ENCODE data around the gene GNLY. TPM values are rescaled to one million over a fixed set of nuclear protein-coding genes. Genes with fewer than 3 reads are reported as not detected.

GNLY gene
- polyA plus RNA-seq, 1 of the 3 experiments (the other 2 are of a cell fraction): not detected

DNA sequence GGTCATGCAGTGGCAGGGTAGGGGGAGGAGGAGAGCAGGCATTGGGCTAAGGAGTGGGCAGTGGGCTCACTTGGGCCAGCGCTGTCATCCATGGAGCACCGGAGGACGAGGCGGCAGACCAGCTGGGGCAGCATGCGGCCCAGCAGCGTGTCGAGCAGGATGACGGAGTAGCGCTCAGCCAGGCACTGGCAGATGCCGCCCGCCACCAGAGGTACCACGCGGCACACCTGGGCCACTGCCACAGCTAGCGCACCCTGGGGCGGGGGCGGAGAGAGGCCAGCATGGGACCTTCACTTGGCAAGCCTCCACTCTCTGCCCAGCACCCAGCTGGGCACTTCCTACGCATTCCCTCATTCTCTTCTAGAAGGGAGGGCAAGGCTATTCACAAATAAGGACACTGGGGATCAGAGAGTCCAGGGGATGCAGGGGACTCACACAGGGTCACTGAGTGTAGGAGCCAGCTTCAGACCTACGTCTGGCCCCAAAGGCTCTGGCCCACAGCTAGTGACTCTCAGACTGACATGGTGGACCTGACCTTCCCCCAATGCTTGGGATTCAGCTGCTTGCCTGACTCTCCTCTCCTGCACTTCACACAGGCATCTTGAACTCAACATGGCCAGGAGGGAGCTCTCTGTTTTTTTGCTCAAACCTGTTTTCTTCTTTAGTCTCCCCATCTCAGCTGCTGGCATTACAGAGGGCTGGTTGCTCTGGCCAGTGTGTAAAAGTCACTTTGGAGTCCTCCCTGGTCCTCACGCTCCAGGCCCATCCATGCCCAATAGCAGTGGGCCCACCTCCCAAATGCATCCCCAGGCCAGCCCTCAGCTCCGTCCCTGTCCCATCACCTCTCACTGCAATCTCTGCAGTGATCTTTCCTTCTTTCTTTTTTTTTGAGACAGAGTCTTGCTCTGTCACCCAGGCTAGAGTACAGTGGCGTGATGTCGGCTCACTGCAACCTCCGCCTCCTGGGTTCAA is 30.3 kb upstream of the GNLY start:
- CTCF ChIA-PET: interaction anchor here (0.8 to 4.5 kb wide), 7 partner anchors 15 to 163 kb away, joined by 3 to 24 read pairs (median 3); no protein-coding TSS in a partner anchor
- no peak overlapping the region for H3K4me2 ChIP-seq

More for the DNA sequence above, 30.3 kb upstream of the GNLY start:
- Histone ChIP-seq H3K9ac (no peak overlapping the region), H3K36me3 (replicated peaks in 1 of 2; ENCODE audit: control insufficient read depth in 1 of 2, insufficient read depth in 2 of 2, low read length in 1 of 2) (no peaks in the 10 kb centered on the region), H3K79me2 (ENCODE audit: insufficient read depth) (no peaks in the 10 kb centered on the region), H3K9me3 (no peaks in the 10 kb centered on the region), H3F3A (replicated peaks; ENCODE audit: insufficient read depth) (no peaks in the 10 kb centered on the region), H3K4me1 (ENCODE audit: control insufficient read depth in 1 of 2, insufficient read depth in 2 of 2, low read depth in 1 of 2, low read length in 1 of 2) (peaks cover 0 to 10% of the 10 kb centered on the region in 2 experiments; a peak in 1 of 4 replicates), H3K27ac (ENCODE audit: low read depth in 2 of 2, low read length in 1 of 2) (no peak overlapping the region), H4K20me1 (ENCODE audit: insufficient read depth) (0 out of 2 replicates have a peak, but pooled peaks cover 6% of the 10 kb centered on the region), H3K9me2 (no peaks in the 10 kb centered on the region), H3K27me3 (ENCODE audit: insufficient read depth) (no peaks in the 10 kb centered on the region), H2AFZ (ENCODE audit: low read depth) (no peak overlapping the region), H3K4me3 (ENCODE audit: low read depth in 2 of 2, low read length in 1 of 2) (no peak overlapping the region)
- 95% methylated on average over 21 of the region's 23 CpGs for WGBS (ENCODE audit: low lambda C conversion rate)
- no peak for TF ChIP-seq NRF1 (IDR thresholded peaks at IDR 0.05; ENCODE audit: low read depth, low read length)
- no peak for TF ChIP-seq FOXJ3 (CRISPR knock-in tag; IDR thresholded peaks at IDR 0.05)
- no peak for TF ChIP-seq YY1 (IDR thresholded peaks at IDR 0.05; ENCODE audit: low read depth)
- TF ChIP-seq JUND (IDR thresholded peaks at IDR 0.05): no peak
- TF ChIP-seq PBX3 (IDR thresholded peaks at IDR 0.05): no peak
- TF ChIP-seq, protein P1, sequence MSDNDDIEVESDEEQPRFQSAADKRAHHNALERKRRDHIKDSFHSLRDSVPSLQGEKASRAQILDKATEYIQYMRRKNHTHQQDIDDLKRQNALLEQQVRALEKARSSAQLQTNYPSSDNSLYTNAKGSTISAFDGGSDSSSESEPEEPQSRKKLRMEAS (IDR thresholded peaks at IDR 0.05; ENCODE audit: low read depth): no peak
- no peak for TF ChIP-seq TEAD4 (IDR thresholded peaks at IDR 0.05; ENCODE audit: borderline replicate concordance, insufficient read depth)
- no peak for TF ChIP-seq RCOR1 (IDR thresholded peaks at IDR 0.05; ENCODE audit: low read length)
- TF ChIP-seq, protein P2, sequence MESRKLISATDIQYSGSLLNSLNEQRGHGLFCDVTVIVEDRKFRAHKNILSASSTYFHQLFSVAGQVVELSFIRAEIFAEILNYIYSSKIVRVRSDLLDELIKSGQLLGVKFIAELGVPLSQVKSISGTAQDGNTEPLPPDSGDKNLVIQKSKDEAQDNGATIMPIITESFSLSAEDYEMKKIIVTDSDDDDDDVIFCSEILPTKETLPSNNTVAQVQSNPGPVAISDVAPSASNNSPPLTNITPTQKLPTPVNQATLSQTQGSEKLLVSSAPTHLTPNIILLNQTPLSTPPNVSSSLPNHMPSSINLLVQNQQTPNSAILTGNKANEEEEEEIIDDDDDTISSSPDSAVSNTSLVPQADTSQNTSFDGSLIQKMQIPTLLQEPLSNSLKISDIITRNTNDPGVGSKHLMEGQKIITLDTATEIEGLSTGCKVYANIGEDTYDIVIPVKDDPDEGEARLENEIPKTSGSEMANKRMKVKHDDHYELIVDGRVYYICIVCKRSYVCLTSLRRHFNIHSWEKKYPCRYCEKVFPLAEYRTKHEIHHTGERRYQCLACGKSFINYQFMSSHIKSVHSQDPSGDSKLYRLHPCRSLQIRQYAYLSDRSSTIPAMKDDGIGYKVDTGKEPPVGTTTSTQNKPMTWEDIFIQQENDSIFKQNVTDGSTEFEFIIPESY (IDR thresholded peaks at IDR 0.05; ENCODE audit: borderline replicate concordance, low read depth): no peak
- TF ChIP-seq MXI1 (IDR thresholded peaks at IDR 0.05; ENCODE audit: low read depth, low read length): no peak
- TF ChIP-seq, protein P3, sequence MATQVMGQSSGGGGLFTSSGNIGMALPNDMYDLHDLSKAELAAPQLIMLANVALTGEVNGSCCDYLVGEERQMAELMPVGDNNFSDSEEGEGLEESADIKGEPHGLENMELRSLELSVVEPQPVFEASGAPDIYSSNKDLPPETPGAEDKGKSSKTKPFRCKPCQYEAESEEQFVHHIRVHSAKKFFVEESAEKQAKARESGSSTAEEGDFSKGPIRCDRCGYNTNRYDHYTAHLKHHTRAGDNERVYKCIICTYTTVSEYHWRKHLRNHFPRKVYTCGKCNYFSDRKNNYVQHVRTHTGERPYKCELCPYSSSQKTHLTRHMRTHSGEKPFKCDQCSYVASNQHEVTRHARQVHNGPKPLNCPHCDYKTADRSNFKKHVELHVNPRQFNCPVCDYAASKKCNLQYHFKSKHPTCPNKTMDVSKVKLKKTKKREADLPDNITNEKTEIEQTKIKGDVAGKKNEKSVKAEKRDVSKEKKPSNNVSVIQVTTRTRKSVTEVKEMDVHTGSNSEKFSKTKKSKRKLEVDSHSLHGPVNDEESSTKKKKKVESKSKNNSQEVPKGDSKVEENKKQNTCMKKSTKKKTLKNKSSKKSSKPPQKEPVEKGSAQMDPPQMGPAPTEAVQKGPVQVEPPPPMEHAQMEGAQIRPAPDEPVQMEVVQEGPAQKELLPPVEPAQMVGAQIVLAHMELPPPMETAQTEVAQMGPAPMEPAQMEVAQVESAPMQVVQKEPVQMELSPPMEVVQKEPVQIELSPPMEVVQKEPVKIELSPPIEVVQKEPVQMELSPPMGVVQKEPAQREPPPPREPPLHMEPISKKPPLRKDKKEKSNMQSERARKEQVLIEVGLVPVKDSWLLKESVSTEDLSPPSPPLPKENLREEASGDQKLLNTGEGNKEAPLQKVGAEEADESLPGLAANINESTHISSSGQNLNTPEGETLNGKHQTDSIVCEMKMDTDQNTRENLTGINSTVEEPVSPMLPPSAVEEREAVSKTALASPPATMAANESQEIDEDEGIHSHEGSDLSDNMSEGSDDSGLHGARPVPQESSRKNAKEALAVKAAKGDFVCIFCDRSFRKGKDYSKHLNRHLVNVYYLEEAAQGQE (IDR thresholded peaks at IDR 0.05; ENCODE audit: low read depth, low read length): no peak
- TF ChIP-seq, protein P4, sequence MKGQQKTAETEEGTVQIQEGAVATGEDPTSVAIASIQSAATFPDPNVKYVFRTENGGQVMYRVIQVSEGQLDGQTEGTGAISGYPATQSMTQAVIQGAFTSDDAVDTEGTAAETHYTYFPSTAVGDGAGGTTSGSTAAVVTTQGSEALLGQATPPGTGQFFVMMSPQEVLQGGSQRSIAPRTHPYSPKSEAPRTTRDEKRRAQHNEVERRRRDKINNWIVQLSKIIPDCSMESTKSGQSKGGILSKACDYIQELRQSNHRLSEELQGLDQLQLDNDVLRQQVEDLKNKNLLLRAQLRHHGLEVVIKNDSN (IDR thresholded peaks at IDR 0.05; ENCODE audit: borderline replicate concordance, low read depth): no peak
- TF ChIP-seq TAF1 (IDR thresholded peaks at IDR 0.05; ENCODE audit: borderline replicate concordance, low read depth, low read length): no peak
- TF ChIP-seq NFIC (IDR thresholded peaks at IDR 0.05; ENCODE audit: borderline replicate concordance): no peak
- POLR2A ChIA-PET: no interaction called here
- DNase-seq: no peak
